ENCODE results near the gene STXBP2. TPM values are rescaled to one million over a fixed set of nuclear protein-coding genes. Genes with fewer than 3 reads are reported as not detected.

STXBP2 gene
- total RNA-seq, 1 experiment from 2014 or later, result 92.5 TPM

GRCh38 chr19:7629347-7630054 is 7.4 kb upstream of the STXBP2 start, which contains the start of the genes PET100 and XAB2:
Gene PET100 (plus strand): TSS chr19:7629793. CDS start chr19:7629834, 41 bp downstream.
Gene XAB2 (minus strand): TSS chr19:7629545. CDS start chr19:7629527, 18 bp downstream.
- peak within 1 kb of the TSS; percentile 90 for H4K91ac ChIP-seq (ENCODE audit: insufficient read length, low read depth, low read length)
- H4K5ac ChIP-seq (ENCODE audit: insufficient read length, low read depth, low read length), result peak within 1 kb of the TSS; percentile 88
- H3K18ac ChIP-seq (ENCODE audit: insufficient read length, low read depth, low read length), result peak within 1 kb of the TSS; percentile 74
- peak within 1 kb of the TSS; percentile 57 for H2BK5ac ChIP-seq (ENCODE audit: insufficient read length, low read length)
- H3K4me2 ChIP-seq (ENCODE audit: insufficient read depth, insufficient read length, low read length), result peak within 1 kb of the TSS; percentile 99
- peak within 1 kb of the TSS; percentile 57; the same call in 1 of the 2 replicates for H3K4ac ChIP-seq (ENCODE audit: low read depth, low read length)
- peaks cover 15 to 26% of the 10 kb centered on the region in 2 experiments for H3K4me1 Mint-ChIP-seq
- no peak within 1 kb of the TSS for H4K8ac ChIP-seq (replicated peaks; ENCODE audit: insufficient read length, low read depth, low read length)
- H3T11ph ChIP-seq (ENCODE audit: low read length), result no peak within 1 kb of the TSS
- WGBS (ENCODE audit: extremely low coverage, insufficient read length, low lambda C conversion rate), result no CpG with 5 or more reads among the region's 40 CpGs
- peaks cover 7 to 27% (median 16%) of the 10 kb centered on the region in 3 experiments; a peak in 6 of 7 replicates for H3K36me3 Mint-ChIP-seq (ENCODE audit: insufficient read depth in 1 of 3, low read depth in 3 of 3)
- no peaks in the 10 kb centered on the region for H3K4me1 ChIP-seq (ENCODE audit: insufficient read depth, low read length)
- no peak within 1 kb of the TSS for H3K23ac ChIP-seq (ENCODE audit: insufficient read length, low read depth, low read length)
- peaks cover 6% of the 10 kb centered on the region for H3K27me3 Mint-ChIP-seq (ENCODE audit: low read depth)
- H3K9ac ChIP-seq (ENCODE audit: extremely low read depth, insufficient read length, low read length), result peak within 1 kb of the TSS; percentile 94
- no peaks in the 10 kb centered on the region for H3K9me3 ChIP-seq (ENCODE audit: control insufficient read depth, low read depth, low read length)
- H3K9me3 Mint-ChIP-seq, result no peaks in the 10 kb centered on the region; a peak in 2 of 5 replicates
- peak within 1 kb of the TSS; percentile 92 for H3K56ac ChIP-seq (ENCODE audit: insufficient read length, low read depth, low read length)
- no peak within 1 kb of the TSS for H2AK5ac ChIP-seq (ENCODE audit: insufficient read length, low read length)
- H3K4me3 Mint-ChIP-seq, result peak within 1 kb of the TSS; percentile 90 to 98
- H2BK12ac ChIP-seq (ENCODE audit: insufficient read length, low read depth, low read length), result no peak within 1 kb of the TSS
- no peak within 1 kb of the TSS for H2AFZ ChIP-seq (ENCODE audit: low read length)
- peak within 1 kb of the TSS; percentile 72 for H3K14ac ChIP-seq (ENCODE audit: insufficient read depth, low read length)
- TF ChIP-seq, protein P1, sequence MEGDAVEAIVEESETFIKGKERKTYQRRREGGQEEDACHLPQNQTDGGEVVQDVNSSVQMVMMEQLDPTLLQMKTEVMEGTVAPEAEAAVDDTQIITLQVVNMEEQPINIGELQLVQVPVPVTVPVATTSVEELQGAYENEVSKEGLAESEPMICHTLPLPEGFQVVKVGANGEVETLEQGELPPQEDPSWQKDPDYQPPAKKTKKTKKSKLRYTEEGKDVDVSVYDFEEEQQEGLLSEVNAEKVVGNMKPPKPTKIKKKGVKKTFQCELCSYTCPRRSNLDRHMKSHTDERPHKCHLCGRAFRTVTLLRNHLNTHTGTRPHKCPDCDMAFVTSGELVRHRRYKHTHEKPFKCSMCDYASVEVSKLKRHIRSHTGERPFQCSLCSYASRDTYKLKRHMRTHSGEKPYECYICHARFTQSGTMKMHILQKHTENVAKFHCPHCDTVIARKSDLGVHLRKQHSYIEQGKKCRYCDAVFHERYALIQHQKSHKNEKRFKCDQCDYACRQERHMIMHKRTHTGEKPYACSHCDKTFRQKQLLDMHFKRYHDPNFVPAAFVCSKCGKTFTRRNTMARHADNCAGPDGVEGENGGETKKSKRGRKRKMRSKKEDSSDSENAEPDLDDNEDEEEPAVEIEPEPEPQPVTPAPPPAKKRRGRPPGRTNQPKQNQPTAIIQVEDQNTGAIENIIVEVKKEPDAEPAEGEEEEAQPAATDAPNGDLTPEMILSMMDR (conservative IDR thresholded peaks at IDR 0.05), result no peak
- H2BK15ac ChIP-seq (ENCODE audit: low read depth, low read length), result no peak within 1 kb of the TSS
- peak within 1 kb of the TSS; percentile 98 to 99 (median 98) for H3K27ac Mint-ChIP-seq
- peak; percentile 98 for DNase-seq
- H3K27ac ChIP-seq (ENCODE audit: insufficient read length, low read depth, low read length), result no peak within 1 kb of the TSS
- H3K27me3 ChIP-seq (ENCODE audit: insufficient read depth, low read length), result no peaks in the 10 kb centered on the region
- H2BK20ac ChIP-seq (ENCODE audit: low read depth, low read length, poor library complexity, severe bottlenecking), result no peak within 1 kb of the TSS
- peaks cover 28% of the 10 kb centered on the region; the same call in 1 of the 2 replicates for H3K79me2 ChIP-seq (ENCODE audit: insufficient read depth, low read length)
- H3K23me2 ChIP-seq (ENCODE audit: insufficient read length, low read depth, low read length, poor library complexity, severe bottlenecking), result peaks cover 14% of the 10 kb centered on the region
- H4K20me1 ChIP-seq (ENCODE audit: control insufficient read depth, insufficient read depth, insufficient read length), result no peaks in the 10 kb centered on the region
- H2BK120ac ChIP-seq (ENCODE audit: low read depth, low read length, poor library complexity, severe bottlenecking), result peak within 1 kb of the TSS; percentile 74
- H3K79me1 ChIP-seq (ENCODE audit: insufficient read depth, low read depth, low read length, poor library complexity, severe bottlenecking), result peaks cover 20% of the 10 kb centered on the region
